ENCODE measurements around the gene TSKS. TPM values are rescaled to one million over a fixed set of nuclear protein-coding genes. Genes with fewer than 3 reads are reported as not detected.

TSKS gene
- total RNA-seq, 1 donor from 2014 or later: 0.30 TPM

DNA sequence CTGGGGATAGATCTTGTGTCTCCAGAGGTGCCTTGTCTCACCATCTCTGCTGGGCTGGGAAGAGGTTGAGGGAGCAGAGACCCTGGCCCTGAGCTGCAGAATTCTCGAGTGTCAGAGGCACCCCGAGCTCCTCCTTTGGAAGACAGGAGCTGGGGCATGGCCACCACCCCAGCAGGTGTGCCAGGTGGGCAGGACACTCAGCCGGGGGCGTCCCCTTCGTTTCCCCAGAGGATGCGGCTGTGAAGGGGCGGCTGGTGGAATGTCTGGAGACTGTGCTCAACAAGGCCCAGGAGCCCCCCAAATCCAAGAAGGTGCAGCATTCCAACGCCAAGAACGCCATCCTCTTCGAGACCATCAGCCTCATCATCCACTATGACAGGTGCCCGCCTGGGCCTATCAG, 35.5 kb upstream of the TSKS start:
- DNase-seq (ENCODE audit: low spot score): no peak
- ATAC-seq: no peak

- no peak for ATAC-seq
- no peak for DNase-seq (ENCODE audit: low spot score)
Observed at GRCh38 chr19:49795615-49796014, 32.5 kb upstream of the TSKS start.

DNA sequence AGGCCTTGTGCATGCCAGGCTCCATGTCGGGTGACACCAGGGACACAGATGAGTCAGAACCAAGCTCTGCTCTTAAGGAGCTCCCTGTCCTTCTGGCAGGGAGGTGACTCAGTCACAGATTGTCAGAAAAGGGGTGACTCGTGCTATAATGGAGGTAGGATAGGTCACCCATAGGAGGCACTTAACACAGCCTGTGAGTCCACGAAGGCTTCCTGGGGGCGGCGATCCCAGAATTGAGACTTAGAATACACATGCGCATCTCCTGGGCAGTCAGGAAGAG, 30.4 kb upstream of the TSKS start:
- DNase-seq (ENCODE audit: low spot score) (no peak), ATAC-seq (no peak)

GRCh38 chr19:49792829-49793560, 29.9 kb upstream of the TSKS start:
- ATAC-seq (no peak), DNase-seq (ENCODE audit: low spot score) (no peak)

GRCh38 chr19:49791776-49792445, 28.8 kb upstream of the TSKS start:
- ATAC-seq: no peak
- DNase-seq (ENCODE audit: low spot score): no peak

GRCh38 chr19:49790866-49791265, 27.8 kb upstream of the TSKS start:
- ATAC-seq: peak; percentile 53

DNA sequence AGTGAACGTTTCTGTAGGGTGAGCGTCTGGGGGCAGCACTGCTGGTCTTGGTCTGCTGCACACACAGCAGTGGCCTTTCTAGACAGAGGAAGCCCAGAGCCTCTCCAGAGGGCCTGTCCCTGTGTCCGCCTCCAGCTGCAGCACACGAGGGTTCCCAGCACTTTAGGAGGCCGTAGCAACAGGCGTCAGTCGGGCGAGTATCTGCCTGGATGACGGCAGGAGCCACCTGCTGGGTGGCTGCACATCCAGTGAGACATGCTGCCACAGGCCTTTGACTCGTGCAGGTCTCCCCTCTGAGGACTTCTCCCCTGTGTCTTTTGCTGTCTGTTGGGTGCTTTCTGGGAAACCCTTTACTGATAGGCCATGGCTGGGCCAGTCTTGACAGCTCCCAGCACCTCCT, 25.8 kb upstream of the TSKS start:
- ATAC-seq (no peak), DNase-seq (ENCODE audit: low spot score) (no peak)

More at GRCh38 chr19:49790866-49791265, 27.8 kb upstream of the TSKS start:
- no peak for DNase-seq (ENCODE audit: low spot score)

GRCh38 chr19:49787746-49788145, 24.6 kb upstream of the TSKS start:
- DNase-seq (ENCODE audit: low spot score) (no peak), ATAC-seq (no peak)

- DNase-seq (ENCODE audit: low spot score) (no peak), ATAC-seq (no peak)
Observed at GRCh38 chr19:49786376-49786820, 23.3 kb upstream of the TSKS start.

DNA sequence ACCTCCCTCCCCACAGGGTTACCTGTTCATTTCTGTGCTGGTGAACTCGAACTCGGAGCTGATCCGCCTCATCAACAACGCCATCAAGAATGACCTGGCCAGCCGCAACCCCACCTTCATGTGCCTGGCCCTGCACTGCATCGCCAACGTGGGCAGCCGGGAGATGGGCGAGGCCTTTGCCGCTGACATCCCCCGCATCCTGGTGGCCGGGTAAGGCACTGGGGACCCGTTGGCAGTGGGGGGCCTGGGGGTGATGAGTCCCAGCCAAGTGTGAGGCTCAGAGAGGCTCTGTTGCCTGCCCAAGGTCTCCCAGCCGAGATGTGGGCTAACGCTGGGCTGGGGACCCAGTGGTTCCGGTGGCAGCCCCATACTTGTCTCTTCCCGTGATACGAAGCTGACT, 19.4 kb upstream of the TSKS start:
- no peak for DNase-seq (ENCODE audit: low spot score)
- ATAC-seq: no peak

- DNase-seq (ENCODE audit: low spot score): no peak
Observed at GRCh38 chr19:49781394-49781793, 18.3 kb upstream of the TSKS start.

GRCh38 chr19:49780861-49781260, 17.8 kb upstream of the TSKS start:
- ATAC-seq (no peak), DNase-seq (ENCODE audit: low spot score) (no peak)

More at GRCh38 chr19:49781394-49781793, 18.3 kb upstream of the TSKS start:
- peak; percentile 29 for ATAC-seq

DNA sequence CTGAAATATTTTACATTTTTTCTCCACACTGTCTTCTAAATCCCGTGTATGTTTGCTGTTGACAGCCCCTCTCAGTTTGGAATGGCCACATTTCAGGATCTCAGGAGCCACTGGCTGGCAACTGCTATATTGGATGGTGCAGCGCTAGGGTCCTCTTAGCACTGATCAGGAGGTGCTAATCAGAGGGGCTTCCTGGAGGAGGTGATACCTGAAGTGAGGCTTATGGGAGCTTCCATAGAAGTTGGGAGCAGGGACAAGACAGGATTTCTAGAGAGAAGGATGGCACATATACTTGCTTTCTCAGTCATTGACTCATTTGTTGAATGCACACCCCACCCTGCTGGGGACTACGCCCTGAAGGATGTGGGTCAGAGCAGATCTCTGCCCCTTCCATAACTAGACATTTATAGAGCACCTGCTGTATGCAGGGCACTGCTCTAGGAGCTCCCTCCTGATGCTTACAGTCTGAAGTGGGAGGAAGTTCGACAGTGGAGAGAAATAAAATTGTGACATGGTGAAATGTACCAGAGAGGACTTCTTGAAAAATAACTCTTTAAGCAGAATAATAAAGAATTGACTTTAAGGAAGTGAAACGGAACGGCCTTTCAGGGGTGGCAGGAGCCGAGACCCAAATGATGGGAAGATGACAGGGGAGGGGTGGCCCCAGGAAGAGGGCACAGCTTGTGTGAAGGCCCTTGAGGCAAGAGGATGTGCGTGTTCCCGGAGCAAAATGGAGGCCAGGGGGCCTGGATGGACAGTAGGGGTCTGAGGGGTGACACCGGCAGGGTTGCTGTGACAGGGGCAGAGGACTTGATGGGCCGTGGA, 16.8 kb upstream of the TSKS start:
- ATAC-seq: peak; percentile 39

DNA sequence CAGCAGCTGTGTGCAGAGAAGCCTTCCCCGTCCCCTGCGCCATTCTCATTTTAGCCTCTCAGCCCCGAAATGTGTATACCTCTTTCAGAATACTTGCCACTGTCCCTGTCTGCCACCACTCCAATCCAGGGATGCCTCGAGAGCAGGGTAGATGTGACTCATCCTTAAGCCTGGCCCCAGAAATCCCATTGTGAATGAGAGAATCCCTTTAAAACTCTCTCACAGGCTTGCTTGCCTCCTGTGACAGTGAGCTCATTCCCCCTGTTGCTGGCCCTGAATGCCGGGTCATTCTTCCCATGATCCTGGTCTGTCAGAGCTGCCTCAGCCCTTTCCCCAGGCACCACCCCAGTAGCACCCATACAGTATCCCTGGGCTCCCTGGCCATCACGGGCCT, 13.3 kb upstream of the TSKS start:
- ATAC-seq (no peak), DNase-seq (ENCODE audit: low spot score) (no peak)

More for the DNA sequence above, 16.8 kb upstream of the TSKS start:
- no peak for DNase-seq (ENCODE audit: low spot score)

- ATAC-seq (no peak), DNase-seq (ENCODE audit: low spot score) (no peak)
Observed at GRCh38 chr19:49775742-49776370, 12.8 kb upstream of the TSKS start.

- no peak for ATAC-seq
- DNase-seq (ENCODE audit: low spot score): no peak
Observed at GRCh38 chr19:49774969-49775368, 11.9 kb upstream of the TSKS start.

- DNase-seq (ENCODE audit: low spot score) (no peak), ATAC-seq (no peak)
Observed at GRCh38 chr19:49773663-49774350, 10.7 kb upstream of the TSKS start.

DNA sequence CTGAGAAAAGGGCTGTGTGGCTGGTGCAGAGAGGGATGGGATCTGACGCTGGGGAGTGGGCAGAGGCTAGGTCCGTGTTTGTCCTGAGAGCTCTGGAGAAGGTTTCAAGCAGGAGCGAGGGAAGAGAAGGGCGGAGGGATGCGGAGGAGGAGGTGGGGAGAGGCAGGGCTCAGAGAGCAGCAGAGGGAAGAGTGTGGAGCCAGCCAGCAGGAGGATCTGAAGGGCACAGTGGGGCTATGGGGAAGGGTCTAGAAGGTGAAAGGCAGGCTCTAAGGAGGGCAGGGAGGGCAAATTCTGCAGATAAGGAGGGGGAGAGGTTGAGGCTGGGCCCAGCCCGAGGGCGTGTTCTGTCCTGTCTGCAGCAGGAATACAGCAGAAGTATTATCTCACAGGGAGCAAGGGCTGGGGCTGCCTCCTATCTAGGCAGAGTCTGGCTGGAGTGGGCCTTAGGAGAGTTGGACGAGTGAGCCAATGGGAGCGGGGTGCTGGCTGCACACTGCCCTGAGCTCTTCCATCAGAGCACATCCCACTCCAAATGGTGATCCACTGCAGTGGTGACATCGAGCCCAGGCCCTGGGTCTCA, 9.8 kb upstream of the TSKS start:
- ATAC-seq (no peak), DNase-seq (ENCODE audit: low spot score) (no peak)

DNA sequence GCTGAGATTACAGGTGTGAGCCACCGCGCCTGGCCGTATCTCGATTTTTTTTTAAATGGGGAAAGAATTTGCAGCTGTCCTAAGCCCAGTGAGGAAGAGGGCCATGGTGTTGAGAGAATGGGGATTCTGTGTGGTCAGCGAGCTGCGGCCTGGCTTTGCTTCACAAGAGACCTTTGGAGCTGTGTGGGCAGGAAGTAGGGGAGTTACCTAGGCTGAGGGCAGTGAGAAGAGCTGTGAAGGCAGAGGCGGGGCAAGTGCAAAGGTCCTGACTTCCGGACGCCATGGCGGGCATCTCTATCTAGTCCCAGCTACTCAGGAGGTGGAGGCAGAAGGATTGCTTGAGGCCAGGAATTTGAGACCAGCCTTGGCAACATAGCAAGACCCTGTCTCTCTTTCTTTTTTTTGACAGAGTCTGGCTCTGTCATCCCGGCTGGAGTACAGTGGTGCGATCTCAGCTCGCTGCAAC, 8.6 kb upstream of the TSKS start:
- ATAC-seq (peak; percentile 75), DNase-seq (ENCODE audit: low spot score) (peak; percentile 72)

DNA sequence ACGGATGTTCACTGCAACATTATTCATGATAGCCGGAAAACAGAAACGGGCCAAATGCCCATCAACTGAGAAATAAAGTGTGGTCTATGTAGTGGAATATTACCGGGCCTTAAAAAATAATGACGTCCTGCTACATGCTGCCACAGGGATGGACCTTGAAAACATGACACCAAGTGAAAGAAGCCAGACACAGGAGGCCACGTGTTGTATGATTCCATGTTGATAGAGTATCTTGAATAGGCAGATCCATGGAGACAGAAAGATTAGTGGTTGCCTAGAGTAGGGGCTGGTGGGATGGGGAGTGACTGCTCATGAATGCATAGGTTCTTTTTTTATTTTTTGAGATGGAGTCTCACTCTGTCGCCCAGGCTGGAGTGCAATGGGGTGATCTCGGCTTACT, 7.4 kb upstream of the TSKS start:
- no peak for DNase-seq (ENCODE audit: low spot score)
- no peak for ATAC-seq

All from left lobe of liver (tissue), 2 donors.